ENCODE results near the gene ZNF593. TPM values are rescaled to one million over a fixed set of nuclear protein-coding genes. Genes with fewer than 3 reads are reported as not detected.
A peak's percentile ranks its signal among the peaks of the same experiment; 100 is the strongest.

Gene ZNF593
- total RNA-seq, 2 donors from 2014 or later: 13.4 to 24.3 TPM

GRCh38 chr1:26145041-26145959 is 24.4 kb upstream of the ZNF593 start:
- DNase-seq (peak; percentile 81), ATAC-seq (peak; percentile 91 to 95)
- intact Hi-C loops (cut with DNase I): loop anchor here (2.0 to 5.0 kb wide), 3 partner anchors 38 to 108 kb away; no protein-coding TSS in a partner anchor

- intact Hi-C loops (cut with DNase I): loop anchor here (2.0 to 5.0 kb wide), 3 partner anchors 39 to 109 kb away; no protein-coding TSS in a partner anchor
- DNase-seq: no peak
- peak in 1 of 2 donors; percentile 11 for ATAC-seq
Measured at GRCh38 chr1:26145960-26146294, 23.8 kb upstream of the ZNF593 start.

- intact Hi-C loops (cut with DNase I): loop anchor here (5.0 kb wide), 2 partner anchors 42 to 112 kb away; no protein-coding TSS in a partner anchor
- DNase-seq: no peak
- no peak for ATAC-seq
Measured at GRCh38 chr1:26148887-26149286, 20.8 kb upstream of the ZNF593 start.

- DNase-seq (no peak), ATAC-seq (no peak)
- intact Hi-C loops (cut with DNase I): loop anchor here in 1 of 2 donors (5.0 kb wide), 1 partner anchor 257 kb away; no protein-coding TSS in a partner anchor
Measured at GRCh38 chr1:26153966-26154532, 15.7 kb upstream of the ZNF593 start.

- DNase-seq (no peak), ATAC-seq (peak in 1 of 2 donors; percentile 28)
- intact Hi-C loops (cut with DNase I): loop anchor here in 1 of 2 donors (5.0 kb wide), 1 partner anchor 257 kb away; no protein-coding TSS in a partner anchor
Measured at GRCh38 chr1:26154750-26155149, 15.0 kb upstream of the ZNF593 start.

- intact Hi-C loops (cut with DNase I): no loop called here
- ATAC-seq (peak in 1 of 2 donors; percentile 6), DNase-seq (no peak)
Measured at GRCh38 chr1:26155370-26156284, 14.1 kb upstream of the ZNF593 start.

GRCh38 chr1:26156285-26157038 is 13.2 kb upstream of the ZNF593 start:
- ATAC-seq (peak; percentile 19), DNase-seq (peak; percentile 72)
- intact Hi-C loops (cut with DNase I): no loop called here

- ATAC-seq (no peak), DNase-seq (no peak)
- intact Hi-C loops (cut with DNase I): no loop called here
Measured at GRCh38 chr1:26158271-26158907, 11.3 kb upstream of the ZNF593 start.

- peak; percentile 44 to 51 for ATAC-seq
- intact Hi-C loops (cut with DNase I): no loop called here
- no peak for DNase-seq
Measured at GRCh38 chr1:26158908-26159742, 10.6 kb upstream of the ZNF593 start, which contains the start of gene FAM110D. FAM110D (plus strand) TSS chr1:26159079; CDS start chr1:26161292, 2,213 bp downstream.

- intact Hi-C loops (cut with DNase I): loop anchor here in 1 of 2 donors (10.0 kb wide), 1 partner anchor 265 kb away; no protein-coding TSS in a partner anchor
Measured at GRCh38 chr1:26159743-26160039, 10.0 kb upstream of the ZNF593 start.

GRCh38 chr1:26160527-26161414 is 8.9 kb upstream of the ZNF593 start:
- intact Hi-C loops (cut with DNase I): loop anchor here in 1 of 2 donors (10.0 kb wide), 1 partner anchor 266 kb away; no protein-coding TSS in a partner anchor
- DNase-seq: peak; percentile 57
- peak in 1 of 2 donors; percentile 7 for ATAC-seq

More at GRCh38 chr1:26159743-26160039, 10.0 kb upstream of the ZNF593 start:
- ATAC-seq (no peak), DNase-seq (no peak)

GRCh38 chr1:26161415-26162219 is 8.1 kb upstream of the ZNF593 start:
- DNase-seq (peak; percentile 80), ATAC-seq (peak; percentile 65 to 66)
- intact Hi-C loops (cut with DNase I): loop anchor here (1.0 to 10.0 kb wide), 2 partner anchors 126 to 267 kb away; no protein-coding TSS in a partner anchor

- no peak for DNase-seq
- no peak for ATAC-seq
- intact Hi-C loops (cut with DNase I): loop anchor here (1.0 to 10.0 kb wide), 2 partner anchors 127 to 267 kb away; no protein-coding TSS in a partner anchor
Measured at GRCh38 chr1:26162220-26162709, 7.4 kb upstream of the ZNF593 start.

- ATAC-seq: no peak
- DNase-seq: no peak
- intact Hi-C loops (cut with DNase I): loop anchor here (1.0 to 10.0 kb wide), 2 partner anchors 58 to 269 kb away; no protein-coding TSS in a partner anchor
Measured at GRCh38 chr1:26163684-26164035, 6.0 kb upstream of the ZNF593 start.

All from left cardiac atrium (tissue), 4 donors.